H9 (cell line): ENCODE data around the gene ETHE1. TPM values are rescaled to one million over a fixed set of nuclear protein-coding genes. Genes with fewer than 3 reads are reported as not detected.

Experiments used
- DNase-seq: peaks from one replicate; pipeline ENCODE4 v3.0.0-alpha.2; 2017
- H2AFZ ChIP-seq: one replicate; pipeline ENCODE4 v1.6.1; 2013; ENCODE audit warnings: mild to moderate bottlenecking, low read length, control low read depth, moderate library complexity
- H2AK5ac ChIP-seq: 2 replicates; pipeline ENCODE4 v1.6.1; 2013; ENCODE audit warnings: low read length, control low read depth, mixed read lengths; ENCODE audit not compliant: insufficient read length
- H2BK120ac ChIP-seq: one replicate; pipeline ENCODE4 v1.6.1; 2013; ENCODE audit warnings: low read depth, mild to moderate bottlenecking, low read length, control low read depth, inconsistent platforms; ENCODE audit not compliant: poor library complexity, severe bottlenecking
- H2BK12ac ChIP-seq: 2 replicates; pipeline ENCODE4 v1.6.1; 2013; ENCODE audit warnings: low read length, control low read depth, mixed read lengths, low read depth; ENCODE audit not compliant: insufficient read length
- H2BK15ac ChIP-seq: 2 replicates; pipeline ENCODE4 v1.6.1; 2013; ENCODE audit warnings: low read depth, low read length, control low read depth
- H2BK20ac ChIP-seq: one replicate; pipeline ENCODE4 v1.6.1; 2013; ENCODE audit warnings: low read depth, mild to moderate bottlenecking, low read length, control low read depth, inconsistent platforms; ENCODE audit not compliant: poor library complexity, severe bottlenecking
- H2BK5ac ChIP-seq: 2 replicates; pipeline ENCODE4 v1.6.1; 2013; ENCODE audit warnings: low read length, control low read depth, mixed read lengths; ENCODE audit not compliant: insufficient read length
- H3K14ac ChIP-seq: 2 replicates; pipeline ENCODE4 v1.6.1; 2013; ENCODE audit warnings: low read length, control low read depth; ENCODE audit not compliant: insufficient read depth
- H3K18ac ChIP-seq: 2 replicates; pipeline ENCODE4 v1.6.1; 2013; ENCODE audit warnings: low read depth, mild to moderate bottlenecking, mixed read lengths, low read length, control low read depth; ENCODE audit not compliant: insufficient read length
- H3K23ac ChIP-seq: 2 replicates; pipeline ENCODE4 v1.6.1; 2013; ENCODE audit warnings: low read length, control low read depth, mixed read lengths, low read depth; ENCODE audit not compliant: insufficient read length
- H3K23me2 ChIP-seq: 2 replicates; pipeline ENCODE4 v1.6.1; 2013; ENCODE audit warnings: low read depth, mild to moderate bottlenecking, mixed read lengths, low read length, control low read depth; ENCODE audit not compliant: insufficient read length, poor library complexity, severe bottlenecking
- H3K27ac ChIP-seq: 2 replicates; pipeline ENCODE4 v1.5.1; 2013; ENCODE audit warnings: low read length, control low read depth, mixed read lengths, low read depth; ENCODE audit not compliant: insufficient read length
- H3K27me3 ChIP-seq: 2 replicates; pipeline ENCODE4 v1.6.1; 2013; ENCODE audit warnings: low read length, control low read depth, inconsistent platforms; ENCODE audit not compliant: insufficient read depth
- H3K4ac ChIP-seq: 2 replicates; pipeline ENCODE4 v1.6.1; 2013; ENCODE audit warnings: low read depth, mild to moderate bottlenecking, control low read depth, inconsistent platforms, low read length, moderate library complexity
- H3K4me1 ChIP-seq: 2 replicates; pipeline ENCODE4 v1.6.1; 2013; ENCODE audit warnings: low read length, control low read depth, inconsistent platforms; ENCODE audit not compliant: insufficient read depth
- H3K4me2 ChIP-seq: 2 replicates; pipeline ENCODE4 v1.6.1; 2013; ENCODE audit warnings: low read length, control low read depth, mixed read lengths; ENCODE audit not compliant: insufficient read length, insufficient read depth
- H3K56ac ChIP-seq: 2 replicates; pipeline ENCODE4 v1.6.1; 2013; ENCODE audit warnings: low read depth, mild to moderate bottlenecking, mixed read lengths, low read length, control low read depth; ENCODE audit not compliant: insufficient read length
- H3K79me1 ChIP-seq: 2 replicates; pipeline ENCODE4 v1.6.1; 2013; ENCODE audit warnings: low read depth, mild to moderate bottlenecking, moderate library complexity, low read length, control low read depth, inconsistent platforms; ENCODE audit not compliant: insufficient read depth, poor library complexity, severe bottlenecking
- H3K79me2 ChIP-seq: 2 replicates; pipeline ENCODE4 v1.6.1; 2013; ENCODE audit warnings: low read length, control low read depth, inconsistent platforms; ENCODE audit not compliant: insufficient read depth
- H3K9ac ChIP-seq: 2 replicates; pipeline ENCODE4 v1.6.1; 2013; ENCODE audit warnings: low read length, control low read depth, mixed read lengths; ENCODE audit not compliant: insufficient read length; ENCODE audit errors: extremely low read depth
- H3K9me3 ChIP-seq: one replicate; pipeline ENCODE4 v1.6.1; 2013; ENCODE audit warnings: low read depth, low read length, inconsistent platforms; ENCODE audit not compliant: control insufficient read depth
- H3T11ph ChIP-seq: one replicate; pipeline ENCODE4 v1.6.1; 2013; ENCODE audit warnings: mild to moderate bottlenecking, low read length, control low read depth, inconsistent platforms
- H4K20me1 ChIP-seq: one replicate; pipeline ENCODE4 v1.6.1; 2013; ENCODE audit not compliant: control insufficient read depth, insufficient read length, insufficient read depth
- H4K5ac ChIP-seq: 2 replicates; pipeline ENCODE4 v1.6.1; 2013; ENCODE audit warnings: low read depth, mild to moderate bottlenecking, mixed read lengths, low read length, control low read depth; ENCODE audit not compliant: insufficient read length
- H4K8ac ChIP-seq: replicated peaks from 2 replicates; pipeline ENCODE4 v1.6.1; 2013; ENCODE audit warnings: low read length, control low read depth, mixed read lengths, low read depth; ENCODE audit not compliant: insufficient read length
- H4K91ac ChIP-seq: 2 replicates; pipeline ENCODE4 v1.6.1; 2013; ENCODE audit warnings: low read depth, mild to moderate bottlenecking, moderate library complexity, mixed read lengths, low read length, control low read depth; ENCODE audit not compliant: insufficient read length
- H3K27ac Mint-ChIP-seq, 3 experiments: 2 replicates in 2 of 3; 3 replicates in 1 of 3; pipeline ENCODE4 v1.8.0; 2020 to 2021; ENCODE audit warnings: mixed read lengths in 3 of 3, mild to moderate bottlenecking in 1 of 3, moderate library complexity in 1 of 3
- H3K27me3 Mint-ChIP-seq: 2 replicates; pipeline ENCODE4 v1.8.0; 2021; ENCODE audit warnings: low read depth, mild to moderate bottlenecking, moderate library complexity, mixed read lengths
- H3K36me3 Mint-ChIP-seq, 3 experiments: 2 replicates in 2 of 3; 3 replicates in 1 of 3; pipeline ENCODE4 v1.8.0; 2020 to 2021; ENCODE audit warnings: low read depth in 3 of 3, mixed read lengths in 3 of 3; ENCODE audit not compliant: insufficient read depth in 1 of 3
- H3K4me1 Mint-ChIP-seq, 2 experiments: 2 replicates each; pipeline ENCODE4 v1.8.0; 2020; ENCODE audit warnings: mixed read lengths in 2 of 2
- H3K4me3 Mint-ChIP-seq, 2 experiments: 2 replicates in 1 of 2; 3 replicates in 1 of 2; pipeline ENCODE4 v1.8.0; 2020 to 2021; ENCODE audit warnings: mild to moderate bottlenecking in 2 of 2, mixed read lengths in 2 of 2, moderate library complexity in 1 of 2
- H3K9me3 Mint-ChIP-seq, 2 experiments: 2 replicates in 1 of 2; 3 replicates in 1 of 2; pipeline ENCODE4 v1.8.0; 2020; ENCODE audit warnings: mild to moderate bottlenecking in 2 of 2, mixed read lengths in 2 of 2, moderate library complexity in 1 of 2
- CTCF ChIP-seq: fragments of 200-600 bp; sonication (generic); conservative IDR thresholded peaks from 3 replicates; pipeline ENCODE4 v1.8.0; 2021; ENCODE audit warnings: antibody characterized with exemption, mild to moderate bottlenecking
- WGBS: extraction: QIAGEN DNeasy Blood & Tissue Kit; methylation state at CpG from one replicate; pipeline ENCODE4 v1.1.7; 2013; ENCODE audit warnings: missing lambda C conversion rate, low lambda C conversion rate, mixed read lengths; ENCODE audit not compliant: insufficient read length; ENCODE audit errors: extremely low coverage; 5-methylcytosine and 5-hydroxymethylcytosine counted together
- total RNA-seq: library from RNA; stranded (reverse); gene quantifications from 2 replicates; pipeline ENCODE4 v1.2.1, GENCODE V29; 2021

Gene ETHE1
- total RNA-seq, 1 experiment from 2014 or later: 18.8 TPM

- Histone ChIP-seq H4K91ac (no peak overlapping the region), H2AK5ac (no peak overlapping the region), H3T11ph (no peak overlapping the region), H2BK20ac (no peak overlapping the region), H2BK5ac (no peak overlapping the region), H3K23me2 (peaks cover 6% of the 10 kb centered on the region), H3K27ac (no peak overlapping the region), H3K18ac (no peak overlapping the region), H3K4ac (no peak overlapping the region), H4K8ac (no peak overlapping the region), H3K9me3 (no peaks in the 10 kb centered on the region), H3K79me2 (no peaks in the 10 kb centered on the region; the same call in 1 of the 2 replicates), H2BK15ac (no peak overlapping the region), H2AFZ (no peak overlapping the region), H3K27me3 (no peaks in the 10 kb centered on the region), H3K9ac (no peak overlapping the region), H3K14ac (no peak overlapping the region), H2BK120ac (no peak overlapping the region), H3K4me2 (no peak overlapping the region), H4K20me1 (no peaks in the 10 kb centered on the region), H3K56ac (no peak overlapping the region), H4K5ac (no peak overlapping the region), H3K4me1 (no peaks in the 10 kb centered on the region), H3K23ac (no peak overlapping the region), H2BK12ac (no peak overlapping the region), H3K79me1 (no peaks in the 10 kb centered on the region)
- peaks cover 10 to 19% of the 10 kb centered on the region in 2 experiments for H3K4me1 Mint-ChIP-seq
- no peak for DNase-seq
- WGBS: no CpG with 5 or more reads among the region's 5 CpGs
- H3K27ac Mint-ChIP-seq: peak overlapping the region; percentile 34 to 78 (median 62); a peak in 5 of 7 replicates
- peaks cover 0 to 27% (median 18%) of the 10 kb centered on the region in 3 experiments; a peak in 6 of 7 replicates for H3K36me3 Mint-ChIP-seq
- TF ChIP-seq CTCF: no peak
- H3K4me3 Mint-ChIP-seq: no peak overlapping the region; a peak in 1 of 5 replicates
- no peaks in the 10 kb centered on the region for H3K9me3 Mint-ChIP-seq
- no peaks in the 10 kb centered on the region for H3K27me3 Mint-ChIP-seq
These were observed 43.3 kb upstream of the ETHE1 start for GRCh38 chr19:43570174-43570791.
